OCI-LY1 (cell line): ENCODE results near the gene ARL8A.

ENCODE experiments used
- H2AFZ ChIP-seq: fragments of 200-600 bp; sonication (generic), shearing (Covaris generic); 2 replicates; pipeline ENCODE4 v1.6.0; 2014; ENCODE audit warnings: antibody characterized with exemption, mild to moderate bottlenecking, low read length
- H3F3A ChIP-seq: fragments of 200-600 bp; sonication (generic), shearing (Covaris generic); 2 replicates; pipeline ENCODE4 v1.6.0; 2014; ENCODE audit warnings: mild to moderate bottlenecking, antibody characterized with exemption, low read length, moderate library complexity; ENCODE audit not compliant: insufficient read depth
- H3K27ac ChIP-seq: fragments of 200-600 bp; sonication (generic); 2 replicates; pipeline ENCODE4 v1.5.1; 2014; ENCODE audit warnings: low read length, mixed run types, mild to moderate bottlenecking, low read depth; ENCODE audit not compliant: poor library complexity, severe bottlenecking
- H3K27me3 ChIP-seq: fragments of 200-600 bp; sonication (generic); 2 replicates; pipeline ENCODE4 v1.6.0; 2014; ENCODE audit warnings: antibody characterized with exemption, mild to moderate bottlenecking, low read length, moderate library complexity; ENCODE audit not compliant: insufficient read depth
- H3K36me3 ChIP-seq: fragments of 200-600 bp; sonication (generic); 2 replicates; pipeline ENCODE4 v1.6.1; 2014; ENCODE audit warnings: mild to moderate bottlenecking, antibody characterized with exemption, low read length, moderate library complexity, mixed read lengths; ENCODE audit not compliant: insufficient read depth
- H3K4me1 ChIP-seq: fragments of 200-600 bp; sonication (generic); 2 replicates; pipeline ENCODE4 v1.5.1; 2014; ENCODE audit warnings: mild to moderate bottlenecking, low read length, moderate library complexity; ENCODE audit not compliant: insufficient read depth, severe bottlenecking
- H3K4me2 ChIP-seq: fragments of 200-600 bp; sonication (generic), shearing (Covaris generic); 2 replicates; pipeline ENCODE4 v1.6.1; 2014; ENCODE audit warnings: low read length
- H3K4me3 ChIP-seq: fragments of 200-600 bp; sonication (generic); 2 replicates; pipeline ENCODE4 v1.5.1; 2014; ENCODE audit warnings: low read length, low read depth, mild to moderate bottlenecking, mixed read lengths; ENCODE audit not compliant: poor library complexity, severe bottlenecking
- H3K79me2 ChIP-seq: fragments of 200-600 bp; shearing (Covaris generic); 2 replicates; pipeline ENCODE4 v1.6.1; 2016; ENCODE audit warnings: mixed run types, low read length, mixed read lengths; ENCODE audit not compliant: insufficient read depth
- H3K9ac ChIP-seq: fragments of 200-600 bp; sonication (generic), shearing (Covaris generic); 2 replicates; pipeline ENCODE4 v1.6.1; 2014; ENCODE audit warnings: mild to moderate bottlenecking, low read length, mixed read lengths
- H3K9me2 ChIP-seq: fragments of 200-600 bp; sonication (generic), shearing (Covaris generic); 2 replicates; pipeline ENCODE4 v1.6.1; 2014; ENCODE audit warnings: low read depth, mild to moderate bottlenecking, low read length, mixed read lengths
- H3K9me3 ChIP-seq: fragments of 200-600 bp; shearing (Covaris generic); 2 replicates; pipeline ENCODE4 v1.6.1; 2014; ENCODE audit warnings: low read length, mixed read lengths
- H4K20me1 ChIP-seq: fragments of 200-600 bp; sonication (generic), shearing (Covaris generic); 2 replicates; pipeline ENCODE4 v1.6.0; 2016; ENCODE audit warnings: mild to moderate bottlenecking, low read length; ENCODE audit not compliant: insufficient read depth
- EZH2 ChIP-seq: fragments of 200-600 bp; sonication (generic), shearing (Covaris generic); IDR thresholded peaks from 2 replicates; pipeline ENCODE4 v1.8.0; 2017; ENCODE audit warnings: borderline replicate concordance, mixed run types, mild to moderate bottlenecking, antibody characterized with exemption, low read length, moderate library complexity, mixed read lengths
- TF ChIP-seq, protein P1 (sequence below): fragments of 200-600 bp; sonication (generic), shearing (Covaris generic); IDR thresholded peaks from 2 replicates; pipeline ENCODE4 v1.5.1; 2017; ENCODE audit warnings: mild to moderate bottlenecking, antibody characterized with exemption, low read length, moderate library complexity, mixed read lengths

Gene ARL8A

DNA sequence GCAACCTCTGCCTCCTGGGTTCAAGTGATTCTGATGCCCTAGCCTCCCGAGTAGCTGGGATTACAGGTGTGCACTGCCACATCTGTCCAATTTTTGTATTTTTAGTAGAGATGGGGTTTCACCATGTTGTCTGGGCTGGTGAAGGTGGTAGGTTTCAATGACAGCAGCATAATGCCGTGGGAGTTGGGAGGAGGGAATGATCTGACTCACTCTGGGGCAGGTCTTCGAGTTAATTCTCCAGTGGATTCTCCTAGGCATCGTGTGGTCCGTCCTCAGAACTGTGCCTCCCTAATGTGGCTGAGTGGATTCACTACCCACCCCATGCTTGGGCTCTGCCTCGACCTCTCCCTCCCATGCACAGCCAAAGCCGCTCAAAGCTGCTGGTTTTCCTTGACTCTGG lies 23.5 kb downstream of the ARL8A start:
- Histone ChIP-seq H3K9me2 (no peaks in the 10 kb centered on the region), H3K9ac (no peak overlapping the region), H3K4me2 (no peak overlapping the region), H2AFZ (no peak overlapping the region), H3K79me2 (no peaks in the 10 kb centered on the region), H3K9me3 (no peaks in the 10 kb centered on the region), H3K4me1 (no peaks in the 10 kb centered on the region), H4K20me1 (no peaks in the 10 kb centered on the region), H3K4me3 (no peak overlapping the region), H3K36me3 (no peaks in the 10 kb centered on the region), H3F3A (no peaks in the 10 kb centered on the region), H3K27ac (no peak overlapping the region), H3K27me3 (peaks cover 4% of the 10 kb centered on the region)
- TF ChIP-seq EZH2: no peak
- TF ChIP-seq, protein P1, sequence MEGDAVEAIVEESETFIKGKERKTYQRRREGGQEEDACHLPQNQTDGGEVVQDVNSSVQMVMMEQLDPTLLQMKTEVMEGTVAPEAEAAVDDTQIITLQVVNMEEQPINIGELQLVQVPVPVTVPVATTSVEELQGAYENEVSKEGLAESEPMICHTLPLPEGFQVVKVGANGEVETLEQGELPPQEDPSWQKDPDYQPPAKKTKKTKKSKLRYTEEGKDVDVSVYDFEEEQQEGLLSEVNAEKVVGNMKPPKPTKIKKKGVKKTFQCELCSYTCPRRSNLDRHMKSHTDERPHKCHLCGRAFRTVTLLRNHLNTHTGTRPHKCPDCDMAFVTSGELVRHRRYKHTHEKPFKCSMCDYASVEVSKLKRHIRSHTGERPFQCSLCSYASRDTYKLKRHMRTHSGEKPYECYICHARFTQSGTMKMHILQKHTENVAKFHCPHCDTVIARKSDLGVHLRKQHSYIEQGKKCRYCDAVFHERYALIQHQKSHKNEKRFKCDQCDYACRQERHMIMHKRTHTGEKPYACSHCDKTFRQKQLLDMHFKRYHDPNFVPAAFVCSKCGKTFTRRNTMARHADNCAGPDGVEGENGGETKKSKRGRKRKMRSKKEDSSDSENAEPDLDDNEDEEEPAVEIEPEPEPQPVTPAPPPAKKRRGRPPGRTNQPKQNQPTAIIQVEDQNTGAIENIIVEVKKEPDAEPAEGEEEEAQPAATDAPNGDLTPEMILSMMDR: no peak

DNA sequence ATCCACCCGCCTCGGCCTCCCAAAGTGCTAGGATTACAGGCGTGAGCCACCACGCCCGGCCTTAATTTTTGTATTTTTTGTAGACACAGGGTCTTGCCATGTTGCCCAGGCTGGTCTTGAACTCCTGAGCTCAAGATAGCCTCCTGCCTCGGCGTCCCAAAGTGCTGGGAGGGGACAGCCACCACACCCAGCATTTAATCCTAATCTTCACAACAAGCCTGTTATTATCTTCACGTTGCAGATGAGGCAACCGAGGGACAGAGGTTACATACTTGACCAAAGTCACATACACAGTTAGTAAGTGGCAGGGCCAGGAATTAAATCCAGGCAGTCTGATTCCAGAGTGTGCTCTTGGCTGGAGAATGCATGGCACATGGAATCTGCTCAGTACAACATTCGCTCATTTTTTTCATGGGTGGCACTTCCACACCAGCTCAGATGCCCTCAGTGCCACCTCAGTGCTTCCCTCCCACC lies 26.6 kb downstream of the ARL8A start:
- TF ChIP-seq, protein P1: no peak
- TF ChIP-seq EZH2: no peak
- Histone ChIP-seq H3K9me3 (no peaks in the 10 kb centered on the region), H3K27ac (no peak overlapping the region), H3K36me3 (no peaks in the 10 kb centered on the region), H3K4me2 (no peak overlapping the region), H2AFZ (no peak overlapping the region), H3K4me1 (peaks cover 9% of the 10 kb centered on the region), H3K27me3 (peaks cover 4% of the 10 kb centered on the region; the same call in 1 of the 2 replicates), H3F3A (no peaks in the 10 kb centered on the region), H4K20me1 (no peaks in the 10 kb centered on the region), H3K9ac (no peak overlapping the region), H3K4me3 (no peak overlapping the region), H3K79me2 (no peaks in the 10 kb centered on the region), H3K9me2 (no peaks in the 10 kb centered on the region)

DNA sequence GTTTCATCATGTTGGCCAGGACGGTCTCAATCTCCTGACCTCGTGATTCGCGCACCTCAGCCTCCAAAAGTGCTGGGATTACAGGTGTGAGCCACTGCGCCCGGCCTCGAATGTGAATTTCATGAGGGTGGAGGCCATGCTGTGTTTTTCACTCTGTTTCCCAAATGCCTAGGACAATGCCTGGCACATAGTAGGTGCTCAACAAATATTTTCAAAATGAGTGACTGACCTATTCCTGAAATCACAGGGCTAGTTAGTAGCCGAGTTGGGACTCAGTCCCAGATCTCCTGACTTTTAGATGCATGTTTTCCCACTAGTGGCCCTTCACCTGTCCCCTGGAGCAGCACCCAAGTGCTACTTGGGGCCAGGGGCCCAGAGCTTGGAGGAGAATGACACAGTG lies 28.2 kb downstream of the ARL8A start:
- H3K4me3 ChIP-seq: no peak overlapping the region

More for the DNA sequence above, 28.2 kb downstream of the ARL8A start:
- Histone ChIP-seq H3F3A (no peaks in the 10 kb centered on the region), H3K27me3 (no peaks in the 10 kb centered on the region), H3K9me3 (no peaks in the 10 kb centered on the region), H3K4me1 (peaks cover 9% of the 10 kb centered on the region), H3K27ac (no peak overlapping the region), H3K9me2 (no peaks in the 10 kb centered on the region), H3K9ac (no peak overlapping the region), H3K4me2 (no peak overlapping the region), H3K36me3 (no peaks in the 10 kb centered on the region), H4K20me1 (no peaks in the 10 kb centered on the region), H2AFZ (no peak overlapping the region), H3K79me2 (no peaks in the 10 kb centered on the region)
- TF ChIP-seq EZH2: no peak
- TF ChIP-seq, protein P1: no peak
